Measurements from ENCODE around the gene DHX32.

The DHX32 gene

DNA sequence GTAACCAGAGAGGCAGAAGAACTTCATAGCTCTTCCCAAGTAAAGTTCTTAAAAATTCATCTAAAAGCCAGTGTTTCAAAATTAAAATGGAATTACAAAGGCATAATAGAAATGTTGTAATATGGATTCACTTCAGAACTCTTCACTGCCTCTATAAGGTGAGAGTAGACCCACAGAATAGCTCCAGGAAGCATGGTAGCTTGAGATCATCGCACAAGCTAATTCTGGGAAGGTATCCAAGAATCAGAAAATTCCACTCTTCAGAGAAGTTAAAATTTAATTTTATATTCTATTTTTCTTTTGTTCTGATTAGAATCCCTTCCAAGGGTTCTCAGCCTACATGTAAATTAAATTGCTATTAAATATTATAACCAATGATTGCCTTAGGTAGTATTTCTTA, 1.5 kb upstream of the DHX32 start:
- H3K36me3 ChIP-seq (ENCODE audit: low read depth) = peaks cover 20% of the 10 kb centered on the region
- ATAC-seq (ENCODE audit: low read depth) = no peak
- TF ChIP-seq, protein P1, sequence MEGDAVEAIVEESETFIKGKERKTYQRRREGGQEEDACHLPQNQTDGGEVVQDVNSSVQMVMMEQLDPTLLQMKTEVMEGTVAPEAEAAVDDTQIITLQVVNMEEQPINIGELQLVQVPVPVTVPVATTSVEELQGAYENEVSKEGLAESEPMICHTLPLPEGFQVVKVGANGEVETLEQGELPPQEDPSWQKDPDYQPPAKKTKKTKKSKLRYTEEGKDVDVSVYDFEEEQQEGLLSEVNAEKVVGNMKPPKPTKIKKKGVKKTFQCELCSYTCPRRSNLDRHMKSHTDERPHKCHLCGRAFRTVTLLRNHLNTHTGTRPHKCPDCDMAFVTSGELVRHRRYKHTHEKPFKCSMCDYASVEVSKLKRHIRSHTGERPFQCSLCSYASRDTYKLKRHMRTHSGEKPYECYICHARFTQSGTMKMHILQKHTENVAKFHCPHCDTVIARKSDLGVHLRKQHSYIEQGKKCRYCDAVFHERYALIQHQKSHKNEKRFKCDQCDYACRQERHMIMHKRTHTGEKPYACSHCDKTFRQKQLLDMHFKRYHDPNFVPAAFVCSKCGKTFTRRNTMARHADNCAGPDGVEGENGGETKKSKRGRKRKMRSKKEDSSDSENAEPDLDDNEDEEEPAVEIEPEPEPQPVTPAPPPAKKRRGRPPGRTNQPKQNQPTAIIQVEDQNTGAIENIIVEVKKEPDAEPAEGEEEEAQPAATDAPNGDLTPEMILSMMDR (IDR thresholded peaks at IDR 0.05; ENCODE audit: poor library complexity, severe bottlenecking) = no peak
- H3K27me3 ChIP-seq (ENCODE audit: insufficient read depth, poor library complexity, severe bottlenecking) = no peaks in the 10 kb centered on the region
- peaks cover 26% of the 10 kb centered on the region for H3K4me1 ChIP-seq (ENCODE audit: insufficient read depth, poor library complexity, severe bottlenecking)
- H3K9me3 ChIP-seq (ENCODE audit: severe bottlenecking) = no peaks in the 10 kb centered on the region
- H3K27ac ChIP-seq (ENCODE audit: poor library complexity, severe bottlenecking) = no peak overlapping the region
- no peak overlapping the region for H3K4me3 ChIP-seq (ENCODE audit: severe bottlenecking)
- DNase-seq (ENCODE audit: low spot score) = no peak

DNA sequence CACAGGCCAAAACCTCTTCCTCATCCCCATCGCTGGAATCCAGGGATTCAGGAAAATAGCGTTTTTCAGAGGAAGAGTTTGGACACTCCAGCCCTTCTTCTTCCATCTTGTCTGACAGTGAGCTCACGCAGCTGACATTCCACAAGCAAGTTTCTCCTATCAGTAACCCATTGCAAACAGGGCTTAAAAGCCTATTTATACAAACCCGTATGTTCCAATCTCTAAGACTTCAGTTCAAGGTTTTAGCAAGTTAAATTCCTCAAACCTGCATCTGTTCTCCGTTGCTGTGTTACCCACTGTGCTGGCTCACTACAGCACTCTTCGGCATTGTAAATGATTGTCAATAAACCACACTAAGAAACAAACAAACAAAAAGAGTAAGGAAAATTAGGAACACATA, 373 bp downstream of the DHX32 start:
- DNase-seq (ENCODE audit: low spot score) = no peak
- TF ChIP-seq, protein P1 (IDR thresholded peaks at IDR 0.05; ENCODE audit: poor library complexity, severe bottlenecking) = no peak
- Histone ChIP-seq H3K36me3 (ENCODE audit: low read depth) (peaks cover 39% of the 10 kb centered on the region), H3K27me3 (ENCODE audit: insufficient read depth, poor library complexity, severe bottlenecking) (no peaks in the 10 kb centered on the region), H3K9me3 (ENCODE audit: severe bottlenecking) (no peaks in the 10 kb centered on the region), H3K27ac (ENCODE audit: poor library complexity, severe bottlenecking) (no peak overlapping the region), H3K4me3 (ENCODE audit: severe bottlenecking) (no peak overlapping the region), H3K4me1 (ENCODE audit: insufficient read depth, poor library complexity, severe bottlenecking) (peaks cover 16% of the 10 kb centered on the region)
- ATAC-seq (ENCODE audit: low read depth) = no peak

DNA sequence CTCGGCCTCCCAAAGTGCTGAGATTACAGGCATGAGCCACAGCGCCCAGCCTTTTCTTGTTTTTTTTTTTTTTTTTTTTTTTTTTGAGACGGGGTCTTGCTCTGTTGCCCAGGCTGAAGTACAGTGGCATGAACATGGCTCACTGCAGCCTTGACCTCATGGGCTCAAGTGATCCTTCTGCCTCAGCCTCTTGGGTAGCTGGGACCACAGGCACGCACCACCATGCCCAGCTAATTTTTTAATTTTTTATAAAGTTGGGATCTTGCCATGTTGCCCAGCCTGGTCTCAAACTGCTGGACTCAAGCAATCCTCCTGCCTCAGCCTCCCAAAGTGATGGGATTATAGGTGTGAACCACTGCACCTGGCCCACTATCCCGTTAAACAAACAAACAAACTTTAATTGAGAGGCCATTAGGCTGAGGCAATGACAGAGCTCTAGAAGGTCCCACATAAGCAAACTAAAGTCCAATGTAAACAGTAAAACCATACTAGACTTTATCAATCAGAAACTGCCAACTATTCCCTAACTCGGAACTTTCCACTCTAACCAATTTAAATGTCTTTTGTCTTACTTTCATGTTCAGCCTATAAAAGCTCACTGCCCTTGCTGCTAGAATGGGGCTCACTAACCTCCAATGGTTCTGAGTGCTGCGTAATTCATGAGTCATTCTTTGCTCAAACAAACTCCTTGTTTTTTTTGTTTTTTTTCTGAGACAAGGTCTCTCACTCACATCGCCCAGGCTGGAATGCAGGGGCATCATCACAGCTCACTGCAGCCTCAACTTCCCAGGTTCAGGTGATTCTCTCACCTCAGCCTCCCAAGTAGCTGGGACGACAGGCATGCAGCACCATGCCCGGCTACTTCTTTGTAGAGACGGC, 1.9 kb downstream of the DHX32 start:
- H3K4me3 ChIP-seq (ENCODE audit: severe bottlenecking) = no peak overlapping the region
- no peaks in the 10 kb centered on the region for H3K9me3 ChIP-seq (ENCODE audit: severe bottlenecking)
- H3K36me3 ChIP-seq (ENCODE audit: low read depth) = peaks cover 44% of the 10 kb centered on the region
- TF ChIP-seq, protein P1 (IDR thresholded peaks at IDR 0.05; ENCODE audit: poor library complexity, severe bottlenecking) = no peak
- no peaks in the 10 kb centered on the region for H3K27me3 ChIP-seq (ENCODE audit: insufficient read depth, poor library complexity, severe bottlenecking)
- ATAC-seq (ENCODE audit: low read depth) = peak; percentile 99
- H3K27ac ChIP-seq (ENCODE audit: poor library complexity, severe bottlenecking) = peak overlapping the region; percentile 44
- H3K4me1 ChIP-seq (ENCODE audit: insufficient read depth, poor library complexity, severe bottlenecking) = peaks cover 9% of the 10 kb centered on the region
- peak; percentile 68 for DNase-seq (ENCODE audit: low spot score)

DNA sequence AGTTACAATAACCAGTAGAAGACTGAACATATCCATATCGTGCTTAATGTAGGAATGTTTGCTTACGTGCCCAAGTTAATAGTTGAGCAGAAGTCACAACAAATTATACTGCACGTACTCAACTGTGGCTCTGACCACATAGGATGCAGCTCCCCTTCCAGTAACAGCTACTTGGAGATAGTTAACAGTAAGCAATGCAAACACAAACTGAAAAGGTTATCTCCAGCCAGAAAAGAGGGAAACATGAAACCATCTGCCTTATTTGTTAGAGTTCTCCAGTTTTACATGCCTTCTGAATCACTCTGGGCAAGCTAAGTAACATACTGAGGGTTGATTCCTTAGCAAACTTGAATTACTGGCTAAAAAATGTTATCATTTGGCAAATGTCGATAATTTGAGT, 9.8 kb downstream of the DHX32 start:
- no peak for DNase-seq (ENCODE audit: low spot score)
- H3K27me3 ChIP-seq (ENCODE audit: insufficient read depth, poor library complexity, severe bottlenecking) = no peaks in the 10 kb centered on the region
- no peaks in the 10 kb centered on the region for H3K9me3 ChIP-seq (ENCODE audit: severe bottlenecking)
- no peak overlapping the region for H3K4me3 ChIP-seq (ENCODE audit: severe bottlenecking)
- peaks cover 35% of the 10 kb centered on the region for H3K36me3 ChIP-seq (ENCODE audit: low read depth)
- TF ChIP-seq, protein P1 (IDR thresholded peaks at IDR 0.05; ENCODE audit: poor library complexity, severe bottlenecking) = no peak
- H3K4me1 ChIP-seq (ENCODE audit: insufficient read depth, poor library complexity, severe bottlenecking) = no peaks in the 10 kb centered on the region
- ATAC-seq (ENCODE audit: low read depth) = no peak
- H3K27ac ChIP-seq (ENCODE audit: poor library complexity, severe bottlenecking) = no peak overlapping the region

DNA sequence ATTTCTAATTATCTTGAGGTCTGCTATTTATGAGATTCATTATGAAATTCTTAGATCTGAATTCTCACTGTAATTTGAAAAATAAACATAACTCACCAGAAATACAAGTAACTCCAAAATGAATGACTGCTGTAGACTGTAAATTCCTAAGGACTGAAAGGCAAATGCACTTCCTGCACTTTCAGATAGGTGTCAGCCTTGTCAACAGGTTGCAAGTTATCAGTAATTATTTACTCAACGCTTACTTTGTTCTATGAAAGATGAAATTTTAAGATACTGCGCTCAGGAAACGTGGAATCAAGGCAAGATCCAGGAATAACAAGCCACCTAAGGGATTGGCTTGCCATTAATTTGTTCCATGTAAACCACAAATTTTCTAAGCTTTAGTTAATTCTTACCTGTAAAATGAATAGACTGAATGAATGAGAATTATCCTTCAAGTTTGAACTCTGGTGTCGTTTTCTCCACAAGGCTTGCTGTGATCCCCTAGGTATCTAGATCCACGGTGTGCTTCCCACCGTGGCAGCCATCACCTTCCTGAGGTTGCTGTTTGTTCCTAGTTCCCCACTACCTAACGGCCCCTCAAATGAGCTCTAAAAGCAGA, 12.6 kb downstream of the DHX32 start:
- no peak overlapping the region for H3K27ac ChIP-seq (ENCODE audit: poor library complexity, severe bottlenecking)
- peaks cover 40% of the 10 kb centered on the region for H3K36me3 ChIP-seq (ENCODE audit: low read depth)
- no peaks in the 10 kb centered on the region for H3K4me1 ChIP-seq (ENCODE audit: insufficient read depth, poor library complexity, severe bottlenecking)
- no peak for DNase-seq (ENCODE audit: low spot score)
- H3K4me3 ChIP-seq (ENCODE audit: severe bottlenecking) = no peak overlapping the region
- no peaks in the 10 kb centered on the region for H3K27me3 ChIP-seq (ENCODE audit: insufficient read depth, poor library complexity, severe bottlenecking)
- H3K9me3 ChIP-seq (ENCODE audit: severe bottlenecking) = no peaks in the 10 kb centered on the region
- peak; percentile 72 for ATAC-seq (ENCODE audit: low read depth)
- TF ChIP-seq, protein P1 (IDR thresholded peaks at IDR 0.05; ENCODE audit: poor library complexity, severe bottlenecking) = peak; percentile 91

All from RWPE2 (cell line).